Stimulated activated CD4-positive, alpha-beta T cell treated with anti-CD3 and anti-CD28 coated beads, TNF-alpha, amount 100 ng/mL, for 48 hours (primary cell): ENCODE results near the gene MLH1.

Experiments
- DNase-seq, 3 donors: peaks; one replicate each; pipeline ENCODE4 v3.0.0-alpha.2; 2020; ENCODE audit warnings: low read depth in 3 of 3

The MLH1 gene

DNA sequence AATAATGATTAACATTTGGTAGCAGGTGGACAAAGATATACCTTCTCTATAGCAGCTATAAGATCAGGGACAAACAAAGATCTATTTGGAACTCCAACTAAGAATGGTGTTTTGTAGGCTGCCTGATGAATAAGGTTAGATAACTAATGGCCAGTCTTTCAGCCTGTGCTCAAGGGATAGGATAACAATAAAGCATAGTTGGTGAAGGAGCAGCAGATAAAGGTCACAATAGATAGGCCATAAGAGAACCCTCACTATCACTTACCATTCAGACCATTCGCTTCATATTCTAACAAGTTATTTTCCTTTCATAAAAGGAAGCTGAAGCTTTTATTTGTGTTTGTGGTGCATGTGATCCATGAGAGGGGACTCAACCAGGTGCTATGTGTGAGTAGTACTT, 20.2 kb upstream of the MLH1 start:
- no peak for DNase-seq

DNA sequence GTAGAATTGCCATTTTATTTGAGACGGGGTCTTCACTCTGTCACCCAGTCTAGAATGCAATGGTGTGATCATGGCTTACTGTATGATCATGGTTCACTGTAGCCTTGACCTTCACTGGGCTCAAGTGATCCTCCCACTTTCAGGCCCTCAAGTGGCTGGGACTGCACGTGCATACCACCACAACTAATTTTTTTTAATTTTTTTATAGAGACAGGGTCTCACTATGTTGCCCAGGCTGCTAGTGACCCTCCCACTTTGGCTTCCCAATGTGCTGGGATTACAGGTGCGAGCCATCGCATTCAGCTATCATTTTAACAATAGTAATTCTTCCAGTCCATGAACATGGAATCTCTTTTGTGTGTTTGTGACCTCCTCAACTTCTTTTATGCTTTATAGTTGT, 12.3 kb upstream of the MLH1 start:
- no peak for DNase-seq

DNA sequence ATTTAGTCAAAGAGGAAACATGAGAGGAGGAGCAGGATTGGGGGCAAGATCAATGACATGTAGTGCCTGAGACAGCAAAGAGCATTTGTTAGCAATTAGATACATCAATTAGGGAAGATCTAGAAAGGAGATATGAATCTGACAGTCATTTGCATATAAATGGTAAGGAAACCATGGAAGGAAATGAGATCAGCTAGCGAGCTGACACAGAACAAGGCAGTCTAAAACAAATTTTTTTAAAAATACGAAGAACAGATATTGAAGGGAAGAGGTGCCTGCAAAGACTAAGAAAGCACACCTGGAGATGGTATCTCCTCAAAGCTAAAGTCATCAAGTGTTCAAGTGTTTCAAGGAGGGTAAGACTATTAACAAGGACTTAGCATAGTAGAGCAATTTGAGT, 5.0 kb upstream of the MLH1 start:
- DNase-seq, result no peak

DNA sequence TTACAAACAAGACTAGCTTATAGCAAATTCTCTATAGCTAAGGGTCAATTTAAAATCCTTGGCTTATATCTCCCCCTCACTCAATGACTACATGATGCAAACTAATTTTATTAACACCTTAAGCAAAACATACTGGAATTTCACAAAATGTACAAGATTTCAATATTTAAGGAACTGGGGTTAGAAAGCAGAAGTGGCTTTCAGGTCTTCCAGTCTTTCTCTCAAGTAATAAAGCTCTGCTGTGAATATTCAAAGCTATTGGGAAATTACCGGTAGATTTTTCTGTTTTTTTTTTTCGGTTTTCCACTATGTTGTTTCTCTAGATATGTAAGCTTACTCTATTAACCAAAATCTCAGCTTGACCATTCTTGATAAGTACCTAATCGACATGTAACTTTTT, 4.3 kb upstream of the MLH1 start:
- DNase-seq, result no peak

DNA sequence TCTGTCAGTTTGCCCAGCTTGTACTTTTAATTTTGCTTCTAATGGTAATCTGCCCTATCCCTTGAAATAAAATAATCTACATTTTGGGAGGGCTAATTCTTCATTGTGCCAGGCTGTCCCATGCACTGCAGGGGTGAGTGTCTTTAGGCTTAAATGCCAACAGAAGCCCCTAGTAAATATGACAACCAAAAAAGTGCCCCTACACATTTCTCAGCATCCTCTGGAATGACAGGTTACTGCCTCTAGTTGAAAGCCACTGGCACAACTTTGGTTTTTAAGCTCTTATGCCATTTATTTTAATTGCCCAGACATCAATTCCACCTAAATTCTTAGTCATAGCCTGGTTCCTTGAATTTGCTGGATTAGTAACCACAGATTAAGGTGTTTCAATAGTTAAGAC, 3.8 kb upstream of the MLH1 start:
- DNase-seq, result no peak

DNA sequence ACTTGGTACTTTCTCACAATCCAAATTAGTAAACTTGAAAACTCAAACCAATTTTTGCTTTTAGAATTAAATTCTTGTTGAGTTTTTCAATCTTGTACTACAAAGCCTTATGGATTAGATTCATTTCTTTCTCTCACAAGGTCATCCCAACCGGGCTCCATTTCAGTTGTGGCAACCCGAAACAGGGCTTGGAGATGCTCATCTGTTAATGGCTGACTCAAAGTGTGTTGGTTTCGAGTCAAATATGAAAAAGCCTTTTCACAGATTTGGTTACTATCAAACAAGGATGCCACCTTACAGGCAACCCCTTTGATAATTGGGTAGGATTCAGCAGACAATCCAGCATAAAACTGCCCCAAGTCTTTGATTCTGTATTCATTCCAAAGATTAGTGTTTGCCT, 2.2 kb upstream of the MLH1 start:
- DNase-seq, result peak in 1 of 3 donors; percentile 8

DNA sequence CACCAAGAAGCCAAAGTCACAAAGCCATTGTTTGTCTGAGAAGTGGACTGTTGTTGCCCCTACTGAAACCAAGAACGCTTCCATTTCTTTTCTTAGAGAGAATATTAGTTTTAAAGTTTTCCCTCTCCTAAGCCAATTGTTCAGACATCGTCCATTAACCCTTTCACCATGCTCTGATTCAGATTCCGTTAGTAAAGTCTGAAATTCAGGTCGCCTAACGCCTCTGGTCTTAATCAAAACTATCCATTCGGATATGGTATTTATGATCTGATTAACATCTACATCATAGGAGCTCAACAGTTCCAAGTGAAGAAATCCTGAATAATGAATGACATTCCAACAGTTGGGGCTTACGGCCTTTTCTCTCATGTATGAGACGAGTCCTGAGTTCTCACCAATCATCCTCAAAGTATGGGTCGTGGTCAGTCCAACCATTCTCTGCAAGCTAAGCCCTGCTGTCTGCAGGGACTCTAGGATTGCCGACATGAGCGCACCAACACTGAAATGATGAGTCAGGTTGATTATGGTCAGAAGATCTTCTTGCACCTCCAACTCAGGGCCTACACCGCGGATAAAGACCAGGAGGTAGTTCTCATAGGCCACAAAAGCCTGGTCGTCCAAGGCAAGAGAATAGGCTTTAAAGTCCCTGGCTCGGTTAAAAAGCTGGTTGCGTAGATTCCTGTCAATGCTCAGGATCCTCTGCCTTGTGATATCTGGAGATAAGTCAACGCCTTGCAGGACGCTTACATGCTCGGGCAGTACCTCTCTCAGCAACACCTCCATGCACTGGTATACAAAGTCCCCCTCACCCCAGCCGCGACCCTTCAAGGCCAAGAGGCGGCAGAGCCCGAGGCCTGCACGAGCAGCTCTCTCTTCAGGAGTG, 1.2 kb upstream of the MLH1 start:
- peak in 1 of 3 donors; percentile 9 for DNase-seq

DNA sequence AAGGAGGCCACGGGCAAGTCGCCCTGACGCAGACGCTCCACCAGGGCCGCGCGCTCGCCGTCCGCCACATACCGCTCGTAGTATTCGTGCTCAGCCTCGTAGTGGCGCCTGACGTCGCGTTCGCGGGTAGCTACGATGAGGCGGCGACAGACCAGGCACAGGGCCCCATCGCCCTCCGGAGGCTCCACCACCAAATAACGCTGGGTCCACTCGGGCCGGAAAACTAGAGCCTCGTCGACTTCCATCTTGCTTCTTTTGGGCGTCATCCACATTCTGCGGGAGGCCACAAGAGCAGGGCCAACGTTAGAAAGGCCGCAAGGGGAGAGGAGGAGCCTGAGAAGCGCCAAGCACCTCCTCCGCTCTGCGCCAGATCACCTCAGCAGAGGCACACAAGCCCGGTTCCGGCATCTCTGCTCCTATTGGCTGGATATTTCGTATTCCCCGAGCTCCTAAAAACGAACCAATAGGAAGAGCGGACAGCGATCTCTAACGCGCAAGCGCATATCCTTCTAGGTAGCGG, 452 bp upstream of the MLH1 start, which contains the start of gene EPM2AIP1:
TSS of gene EPM2AIP1 (minus strand) at position 326 of the 520 bp plus-strand sequence. CDS start at position 272, 54 bp downstream.
- DNase-seq, result peak in 1 of 3 donors; percentile 98

DNA sequence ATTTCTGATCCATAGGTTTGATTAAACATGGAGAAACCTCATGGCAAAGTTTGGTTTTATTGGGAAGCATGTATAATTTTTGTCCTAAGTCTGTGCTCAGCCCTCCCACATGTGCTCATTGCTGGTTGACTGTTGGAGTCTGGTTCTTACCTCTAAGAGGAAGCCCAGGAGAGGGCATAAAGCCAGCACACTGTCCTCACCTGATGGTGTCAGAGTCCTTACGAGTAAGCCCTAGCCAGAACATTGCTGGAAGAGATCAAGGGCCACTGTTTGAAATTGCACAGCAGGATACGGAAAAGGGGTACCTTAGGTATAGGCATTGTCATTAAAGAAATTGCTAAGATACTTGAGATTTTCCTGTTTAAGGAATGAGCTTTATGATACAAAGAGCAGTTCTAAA, 21.3 kb downstream of the MLH1 start:
- DNase-seq, result no peak

DNA sequence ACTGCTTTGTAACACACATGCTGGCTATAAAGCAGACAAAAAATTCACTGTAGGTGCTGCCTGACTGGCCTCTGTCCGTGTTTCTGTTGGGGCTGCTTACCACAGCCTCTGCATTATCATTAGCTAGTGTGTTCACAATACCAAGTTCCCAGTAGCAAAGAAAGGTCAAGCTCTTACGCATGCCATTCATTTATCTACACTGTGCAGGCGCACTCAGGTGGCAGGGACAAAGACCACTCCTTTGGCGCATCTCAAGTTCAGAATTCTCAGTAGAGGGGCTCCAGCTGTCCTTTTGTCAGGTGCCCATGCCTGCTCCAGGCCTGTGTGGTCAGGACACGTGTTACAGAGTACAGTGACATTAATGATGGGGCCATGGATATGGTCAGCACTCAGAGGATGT, 22.3 kb downstream of the MLH1 start:
- no peak for DNase-seq

DNA sequence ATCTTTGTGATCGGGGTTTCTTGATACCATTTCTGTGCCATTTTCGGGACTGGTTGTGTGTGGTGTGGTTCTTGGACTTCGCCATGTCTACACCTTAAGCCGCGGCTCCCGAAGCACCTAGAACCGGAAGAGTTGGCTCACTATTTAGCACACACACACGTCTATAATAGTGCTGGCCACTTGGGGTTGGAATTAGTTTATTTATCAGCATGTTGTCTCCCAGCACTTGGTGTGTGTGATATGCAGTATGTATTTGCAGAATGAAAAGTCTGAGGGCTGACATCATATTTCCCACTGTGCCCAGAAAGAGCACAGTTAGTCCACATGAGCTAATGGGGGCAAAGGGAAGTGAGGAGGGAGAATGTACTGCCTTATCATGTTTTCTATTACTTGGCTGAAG, 23.6 kb downstream of the MLH1 start:
- no peak for DNase-seq

DNA sequence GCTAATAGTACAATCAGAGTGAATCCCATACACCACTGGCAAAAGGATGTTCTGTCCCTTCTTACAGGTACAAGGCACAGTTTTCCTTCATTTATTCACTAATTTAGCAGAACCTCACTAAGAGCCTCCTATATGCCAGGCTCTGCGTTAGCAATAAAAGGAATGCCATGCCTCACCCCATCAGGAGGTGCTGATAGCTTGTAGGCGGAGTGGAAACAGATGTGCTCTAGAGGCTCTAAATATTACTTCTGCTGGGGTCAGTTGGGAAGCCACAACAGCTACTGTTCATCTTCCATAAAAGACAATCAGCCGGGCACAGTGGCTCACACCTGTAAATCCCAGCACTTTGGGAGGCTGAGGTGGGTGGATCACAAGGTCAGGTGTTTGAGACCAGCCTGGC, 24.4 kb downstream of the MLH1 start:
- DNase-seq, result no peak

DNA sequence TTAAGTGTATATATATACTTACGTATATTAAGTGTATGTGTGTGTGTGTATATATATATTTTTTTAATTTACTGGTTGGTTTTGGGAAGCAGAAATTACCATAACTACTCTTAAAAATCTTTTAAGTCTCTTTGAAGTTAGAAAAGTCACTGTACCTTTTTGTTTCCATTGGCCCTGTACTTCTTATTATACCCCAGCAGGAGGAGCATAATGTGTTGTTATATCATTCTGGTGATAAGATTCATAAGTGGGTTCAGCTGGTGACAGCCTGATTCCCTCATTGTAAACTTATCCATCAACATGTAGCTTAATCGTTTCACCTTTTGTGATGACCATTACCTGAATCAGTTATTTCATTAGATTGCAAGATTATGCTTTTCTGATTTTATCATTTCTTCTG, 30.8 kb downstream of the MLH1 start:
- no peak for DNase-seq

DNA sequence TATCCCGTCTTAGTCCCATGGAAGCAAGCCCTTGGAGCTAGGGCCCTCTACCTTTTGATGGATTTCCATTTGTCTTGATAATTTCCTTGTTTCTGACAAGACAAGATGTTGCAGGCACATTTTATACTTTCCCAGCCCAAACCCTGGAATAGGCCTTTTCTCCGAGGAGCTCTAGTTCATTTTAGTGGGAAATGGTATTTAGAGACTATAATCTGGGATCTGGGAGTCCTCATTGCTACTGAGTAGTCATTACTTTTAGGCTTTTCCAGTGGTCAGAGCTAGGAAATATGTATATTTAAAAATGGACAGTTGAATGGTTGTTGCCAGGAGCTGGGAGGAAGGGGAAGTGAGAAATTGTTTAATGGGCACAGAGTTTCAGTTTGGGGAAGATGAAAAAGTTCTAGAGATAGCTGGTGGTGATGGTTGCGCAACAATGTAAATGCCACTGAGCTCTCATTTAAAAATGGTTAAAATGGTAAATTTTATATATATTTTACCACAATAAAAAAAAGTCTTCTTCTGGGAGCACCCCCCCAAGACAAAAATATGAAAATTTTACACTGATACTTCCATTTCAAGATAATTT, 31.6 kb downstream of the MLH1 start:
- no peak for DNase-seq

DNA sequence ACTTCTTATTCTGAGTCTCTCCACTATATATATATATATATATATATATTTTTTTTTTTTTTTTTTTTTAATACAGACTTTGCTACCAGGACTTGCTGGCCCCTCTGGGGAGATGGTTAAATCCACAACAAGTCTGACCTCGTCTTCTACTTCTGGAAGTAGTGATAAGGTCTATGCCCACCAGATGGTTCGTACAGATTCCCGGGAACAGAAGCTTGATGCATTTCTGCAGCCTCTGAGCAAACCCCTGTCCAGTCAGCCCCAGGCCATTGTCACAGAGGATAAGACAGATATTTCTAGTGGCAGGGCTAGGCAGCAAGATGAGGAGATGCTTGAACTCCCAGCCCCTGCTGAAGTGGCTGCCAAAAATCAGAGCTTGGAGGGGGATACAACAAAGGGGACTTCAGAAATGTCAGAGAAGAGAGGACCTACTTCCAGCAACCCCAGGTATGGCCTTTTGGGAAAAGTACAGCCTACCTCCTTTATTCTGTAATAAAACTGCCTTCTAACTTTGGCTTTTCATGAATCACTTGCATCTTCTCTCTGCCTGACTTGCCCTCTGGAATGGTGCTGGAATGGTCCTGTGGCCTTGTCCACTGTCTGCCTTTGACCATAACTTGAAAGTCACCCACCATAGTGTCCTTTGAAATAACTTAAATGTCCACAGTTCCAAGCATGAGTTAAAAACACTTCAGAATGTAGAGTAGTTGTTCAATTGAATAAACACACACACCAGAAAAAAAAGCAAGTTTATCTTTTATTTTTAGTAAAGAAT, 32.4 kb downstream of the MLH1 start:
- no peak for DNase-seq

DNA sequence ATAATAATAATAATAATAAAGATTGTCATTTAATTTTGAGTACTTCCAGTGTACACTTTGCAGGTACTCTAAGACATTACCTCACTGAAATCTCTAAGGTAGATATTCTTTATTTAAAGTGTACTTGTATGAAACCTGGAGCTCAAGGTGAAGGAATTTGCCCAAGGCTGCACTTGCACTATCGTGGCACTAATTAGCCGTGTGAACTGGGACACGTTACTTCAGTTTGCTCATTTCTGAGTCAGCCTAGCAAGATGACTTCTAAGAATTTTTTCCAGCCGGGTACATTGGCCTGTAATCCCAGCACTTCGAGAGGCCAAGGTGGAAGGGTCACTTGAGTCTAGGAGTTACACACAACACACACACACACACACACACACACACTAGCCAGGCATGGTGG, 33.5 kb downstream of the MLH1 start:
- no peak for DNase-seq

DNA sequence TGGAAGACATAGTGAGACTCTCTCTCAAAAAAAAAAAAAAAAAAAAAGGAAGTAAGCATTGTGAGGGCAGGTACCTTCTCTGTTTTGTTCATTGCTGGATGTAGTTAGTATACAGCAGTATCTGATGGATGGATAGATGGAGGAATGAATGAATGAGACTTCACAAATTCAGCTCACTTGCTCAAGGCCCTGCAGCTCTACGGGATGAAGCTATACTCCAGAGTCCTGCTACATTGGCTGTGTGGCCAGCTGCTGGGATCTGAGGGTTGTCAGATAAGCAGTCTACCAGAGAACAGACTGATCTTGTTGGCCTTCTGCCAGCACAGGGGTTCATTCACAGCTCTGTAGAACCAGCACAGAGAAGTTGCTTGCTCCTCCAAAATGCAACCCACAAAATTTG, 35.0 kb downstream of the MLH1 start:
- DNase-seq, result no peak

DNA sequence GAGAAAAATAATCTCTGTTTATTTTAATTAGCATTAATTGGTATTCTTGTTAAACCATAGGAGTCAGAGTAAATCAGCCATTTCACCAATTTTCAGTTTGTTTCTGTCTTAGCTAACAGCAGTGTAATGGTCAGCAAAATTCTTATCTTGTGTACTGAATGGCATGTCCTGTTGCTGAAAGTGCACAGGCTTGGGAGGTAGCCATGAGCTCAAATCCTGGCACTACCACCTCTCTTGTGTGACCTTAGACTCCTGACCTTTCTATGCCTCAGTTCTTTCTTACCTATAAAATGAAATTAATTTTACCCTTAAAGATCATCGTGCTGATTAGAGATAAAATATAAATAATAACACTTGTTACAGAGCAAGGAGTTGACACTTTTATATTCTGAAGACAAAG, 35.8 kb downstream of the MLH1 start:
- no peak for DNase-seq

DNA sequence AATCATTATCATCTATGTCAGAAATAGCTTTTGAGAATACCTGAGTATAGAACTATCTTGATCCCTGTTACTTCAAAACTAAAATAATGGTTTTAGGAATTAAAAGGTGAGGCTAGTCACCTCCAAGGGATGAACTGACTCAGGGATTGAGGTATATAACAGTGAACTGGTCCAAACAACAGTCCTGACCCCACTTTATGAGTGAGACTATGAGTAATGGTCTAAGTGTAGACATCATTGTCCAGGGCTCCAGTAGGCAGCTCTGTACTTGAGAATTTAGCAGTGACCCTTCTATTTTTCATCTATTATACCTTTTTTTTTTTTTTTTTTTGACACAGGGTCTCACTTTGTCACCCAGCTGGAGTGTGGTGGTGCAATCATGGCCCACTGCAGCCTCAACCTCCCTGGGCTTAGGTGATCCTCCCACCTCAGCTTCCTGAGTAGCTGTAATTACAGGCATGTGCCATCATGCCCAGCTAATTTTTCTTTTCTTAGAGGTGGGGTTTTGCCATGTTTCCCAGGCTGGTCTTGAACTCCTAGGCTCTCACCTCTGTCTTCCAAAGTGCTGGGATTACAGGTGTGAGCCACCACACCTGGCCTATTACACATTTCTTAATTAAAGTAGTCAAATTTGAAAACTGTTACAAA, 36.3 kb downstream of the MLH1 start:
- DNase-seq, result no peak

DNA sequence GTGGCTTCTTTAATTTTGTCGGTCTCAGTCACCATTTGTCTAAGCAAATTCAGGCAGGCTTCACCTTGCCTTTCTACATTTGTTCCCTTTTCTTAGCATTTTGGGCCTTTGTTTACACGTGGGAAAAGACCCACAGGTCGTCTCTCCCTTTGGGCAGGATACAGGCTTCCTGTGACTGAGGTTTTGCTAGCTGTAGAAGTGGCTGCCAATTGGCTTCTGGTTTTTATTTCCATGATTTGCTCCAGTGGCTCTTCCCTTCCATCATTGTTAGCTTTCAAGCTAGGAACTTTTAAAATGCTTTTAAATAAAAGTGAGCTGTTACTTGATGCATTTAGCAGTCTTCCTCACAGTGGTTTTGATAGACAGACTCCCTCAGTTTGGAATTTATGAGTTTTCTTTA, 37.3 kb downstream of the MLH1 start:
- DNase-seq, result no peak

DNA sequence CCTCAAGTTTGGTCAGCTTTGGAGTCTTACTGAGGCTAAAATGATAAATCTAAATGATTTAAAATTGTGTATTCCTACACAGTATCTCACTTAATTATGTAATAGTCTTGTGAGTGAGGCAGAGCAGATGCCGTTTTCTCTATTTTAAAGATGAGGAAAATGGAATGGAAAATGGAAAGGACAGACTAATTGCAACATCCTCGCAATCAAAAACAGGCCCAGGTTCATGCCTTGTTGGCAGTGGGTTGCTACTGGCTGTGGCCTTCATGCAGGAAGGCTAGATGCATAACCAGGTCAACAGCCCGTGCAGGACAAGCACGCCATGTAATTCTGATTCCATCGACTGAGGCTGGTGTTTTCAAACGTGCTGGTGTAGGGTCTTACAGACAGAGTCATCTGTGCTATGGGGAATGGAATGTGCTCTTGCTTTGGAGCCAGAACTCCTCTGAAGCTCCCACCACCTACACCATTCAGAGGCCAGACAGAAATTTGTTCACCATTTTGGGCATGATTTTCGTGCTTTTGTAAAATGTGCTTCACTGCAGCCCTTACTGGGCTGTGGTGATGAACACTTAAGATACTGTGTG, 37.9 kb downstream of the MLH1 start:
- no peak for DNase-seq

DNA sequence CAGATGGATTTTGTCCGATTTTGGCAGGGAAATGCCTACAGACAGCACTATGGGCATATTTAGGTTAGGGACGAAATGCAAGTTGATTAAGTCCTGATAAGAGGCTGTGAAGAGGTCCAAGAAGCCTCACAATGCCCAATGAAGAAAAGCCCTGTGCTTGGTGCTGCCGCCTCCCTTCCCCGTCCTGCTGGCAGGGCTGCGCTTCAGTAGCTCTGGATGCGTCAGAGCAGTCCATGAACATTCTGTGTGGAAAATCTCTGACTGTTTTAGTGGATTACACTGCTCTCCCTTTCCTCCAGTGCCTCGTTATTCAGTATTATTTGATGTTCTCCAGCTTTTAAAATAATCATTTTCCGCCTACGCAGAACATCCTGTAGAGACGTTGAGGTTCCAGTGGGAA, 39.6 kb downstream of the MLH1 start:
- no peak for DNase-seq
